Sigmoid colon (tissue), 4 donors: ENCODE results near the gene TMEM219.

ENCODE experiments used
- EP300 ChIP-seq, 4 donors: sonication (generic); formaldehyde crosslinking; IDR thresholded peaks; one replicate each; pipeline ENCODE4 v1.6.1; 2017; ENCODE audit warnings: antibody characterized with exemption in 4 of 4
- POLR2A ChIP-seq, 2 donors: fragments of 450-650 bp; IDR thresholded peaks; one replicate each; pipeline ENCODE4 v1.6.1; 2016; ENCODE audit warnings: antibody characterized with exemption in 2 of 2, mild to moderate bottlenecking in 2 of 2, moderate library complexity in 2 of 2
- POLR2AphosphoS5 ChIP-seq, 4 donors: sonication (generic); formaldehyde crosslinking; IDR thresholded peaks; one replicate each; pipeline ENCODE4 v1.6.1; 2017; ENCODE audit warnings: antibody characterized with exemption in 4 of 4
- TF ChIP-seq, protein P1 (sequence below), 4 experiments: fragments of 450-650 bp in 3 of 4; fragments of 200-600 bp in 1 of 4; IDR thresholded peaks; one replicate each; pipeline ENCODE4 v1.5.1; 2016 to 2019; ENCODE audit warnings: antibody characterized with exemption in 4 of 4, mild to moderate bottlenecking in 3 of 4, moderate library complexity in 2 of 4

DNA sequence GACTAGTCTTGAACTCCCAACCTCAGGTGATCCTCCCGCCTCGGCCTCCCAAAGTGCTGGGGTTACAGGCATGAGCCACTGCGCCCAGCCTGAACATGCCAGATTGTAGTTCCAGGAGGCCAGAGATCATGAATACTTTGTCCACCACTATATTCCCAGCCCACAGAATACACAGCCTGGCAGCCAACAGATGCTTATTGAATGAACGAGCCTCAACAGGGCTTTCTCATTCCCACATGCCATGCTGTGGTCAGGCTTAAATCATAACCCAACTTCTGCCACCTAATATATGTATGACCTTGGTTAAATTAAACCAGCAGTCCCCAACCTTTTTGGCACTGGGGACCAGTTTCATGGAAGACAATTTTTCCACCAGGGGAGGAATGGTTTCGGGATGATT lies 3.1 kb upstream of the TMEM219 start:
- TF ChIP-seq, protein P1, sequence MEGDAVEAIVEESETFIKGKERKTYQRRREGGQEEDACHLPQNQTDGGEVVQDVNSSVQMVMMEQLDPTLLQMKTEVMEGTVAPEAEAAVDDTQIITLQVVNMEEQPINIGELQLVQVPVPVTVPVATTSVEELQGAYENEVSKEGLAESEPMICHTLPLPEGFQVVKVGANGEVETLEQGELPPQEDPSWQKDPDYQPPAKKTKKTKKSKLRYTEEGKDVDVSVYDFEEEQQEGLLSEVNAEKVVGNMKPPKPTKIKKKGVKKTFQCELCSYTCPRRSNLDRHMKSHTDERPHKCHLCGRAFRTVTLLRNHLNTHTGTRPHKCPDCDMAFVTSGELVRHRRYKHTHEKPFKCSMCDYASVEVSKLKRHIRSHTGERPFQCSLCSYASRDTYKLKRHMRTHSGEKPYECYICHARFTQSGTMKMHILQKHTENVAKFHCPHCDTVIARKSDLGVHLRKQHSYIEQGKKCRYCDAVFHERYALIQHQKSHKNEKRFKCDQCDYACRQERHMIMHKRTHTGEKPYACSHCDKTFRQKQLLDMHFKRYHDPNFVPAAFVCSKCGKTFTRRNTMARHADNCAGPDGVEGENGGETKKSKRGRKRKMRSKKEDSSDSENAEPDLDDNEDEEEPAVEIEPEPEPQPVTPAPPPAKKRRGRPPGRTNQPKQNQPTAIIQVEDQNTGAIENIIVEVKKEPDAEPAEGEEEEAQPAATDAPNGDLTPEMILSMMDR (IDR thresholded peaks at IDR 0.05), result no peak
- TF ChIP-seq POLR2A (IDR thresholded peaks at IDR 0.05) (no peak), EP300 (IDR thresholded peaks at IDR 0.05) (no peak), POLR2AphosphoS5 (IDR thresholded peaks at IDR 0.05) (no peak)
